Occipital lobe (tissue), 2 donors: ENCODE data around the gene PLEKHN1. TPM values are rescaled to one million over a fixed set of nuclear protein-coding genes. Genes with fewer than 3 reads are reported as not detected.
"Not testable (repeated sequence)": the region's sequence is repeated elsewhere in the genome, so short reads cannot be mapped to it uniquely, and the experiment has no call there.

Experiments
- DNase-seq: peaks from one replicate; lab custom pipeline; 2025; lab: John Stamatoyannopoulos, UW
- total RNA-seq: library from RNA; depleted of rRNA; stranded (reverse); fragments of >200 nt; gene quantifications from one replicate; pipeline ENCODE4 v1.2.3, GENCODE V29; 2014

PLEKHN1 gene
- total RNA-seq, 1 donor from 2014 or later = not detected

DNA sequence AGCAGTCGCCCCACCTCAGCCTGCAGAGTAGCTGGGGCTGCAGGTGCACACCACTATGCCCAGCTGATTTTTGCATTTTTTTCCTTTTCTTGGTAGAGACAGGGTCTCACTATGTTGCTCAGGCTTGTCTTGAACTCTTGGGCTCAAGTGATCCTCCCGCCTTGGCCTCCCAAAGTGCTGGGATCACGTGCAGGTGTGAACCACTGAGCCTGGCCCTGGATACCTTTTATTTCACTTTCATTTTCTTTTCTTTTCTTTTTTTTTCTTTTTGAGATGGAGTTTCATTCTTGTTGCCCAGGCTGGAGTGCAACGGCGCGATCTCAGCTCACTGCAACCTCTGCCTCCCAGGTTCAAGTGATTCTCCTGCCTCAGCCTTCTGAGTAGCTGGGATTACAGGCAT is 25.0 kb downstream of the PLEKHN1 start:
- not testable (repeated sequence) for DNase-seq

GRCh38 chr1:991895-992294 is 25.6 kb downstream of the PLEKHN1 start:
- DNase-seq = no peak

DNA sequence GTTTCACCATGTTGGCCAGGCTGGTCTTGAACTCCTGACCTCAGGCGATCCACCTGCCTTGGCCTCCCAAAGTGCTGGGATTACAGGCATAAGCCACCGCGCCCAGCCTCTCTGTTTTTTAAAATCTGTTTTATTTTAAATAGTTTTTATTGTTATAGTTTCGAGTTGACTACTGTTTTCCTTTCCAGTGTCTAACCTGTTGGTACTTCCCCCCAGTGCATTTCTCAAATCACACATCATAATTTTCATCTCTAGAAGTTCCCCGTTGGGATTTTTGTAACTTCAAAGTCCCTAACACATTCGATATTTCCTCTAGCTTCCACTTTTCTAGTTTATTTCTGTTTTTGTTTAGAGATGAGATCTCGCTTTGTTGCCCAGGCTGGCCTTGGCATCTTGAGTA is 26.1 kb downstream of the PLEKHN1 start:
- DNase-seq = no peak

DNA sequence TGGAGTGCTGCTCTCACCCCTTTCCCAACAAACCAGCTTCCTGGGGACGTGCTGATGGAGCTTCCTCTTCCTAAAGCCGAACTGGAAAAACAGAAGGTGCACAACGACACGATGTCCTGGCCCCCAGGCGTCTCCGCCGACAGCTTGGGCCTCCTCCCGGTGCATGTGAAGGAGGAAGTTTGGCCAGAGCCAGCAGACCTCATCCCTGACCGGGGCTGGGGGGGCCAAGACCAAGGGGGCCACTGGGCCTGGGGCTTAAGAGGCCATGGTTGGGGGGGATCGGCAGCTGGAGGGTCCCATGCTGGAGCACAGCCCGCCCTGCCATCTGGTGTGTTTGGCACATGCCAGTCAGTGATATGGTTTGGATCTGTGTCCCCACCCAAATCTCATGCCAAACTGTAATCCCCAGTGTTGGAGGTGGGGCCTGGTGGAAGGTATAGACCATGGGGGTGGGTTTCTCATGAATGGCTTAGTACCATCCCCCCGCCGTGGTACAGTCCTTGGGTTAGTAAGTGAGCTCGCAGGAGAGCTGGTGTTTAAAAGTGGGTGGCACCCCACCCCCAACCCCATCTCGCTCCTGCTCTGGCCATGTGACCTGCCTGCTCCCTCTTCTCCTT is 27.2 kb downstream of the PLEKHN1 start:
- no peak for DNase-seq

DNA sequence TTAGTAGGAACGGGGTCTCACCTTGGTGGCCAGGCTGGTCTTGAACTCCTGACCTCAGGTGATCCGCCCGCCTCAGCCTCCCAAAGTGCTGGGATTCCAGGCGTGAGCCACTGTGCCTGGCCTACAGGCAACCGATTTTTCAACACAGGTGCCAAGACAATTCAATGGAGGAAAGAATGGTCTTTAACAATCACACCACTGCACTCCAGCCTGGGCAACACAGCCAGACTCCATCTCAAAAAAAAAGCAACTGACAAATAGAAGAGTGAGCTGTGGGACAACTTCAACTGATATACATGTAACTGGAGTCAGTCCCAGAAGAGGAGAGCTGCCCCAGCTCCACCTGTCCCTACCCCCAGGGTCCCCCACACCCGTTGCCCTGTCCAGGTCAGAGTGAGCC is 28.3 kb downstream of the PLEKHN1 start:
- DNase-seq = not testable (repeated sequence)

DNA sequence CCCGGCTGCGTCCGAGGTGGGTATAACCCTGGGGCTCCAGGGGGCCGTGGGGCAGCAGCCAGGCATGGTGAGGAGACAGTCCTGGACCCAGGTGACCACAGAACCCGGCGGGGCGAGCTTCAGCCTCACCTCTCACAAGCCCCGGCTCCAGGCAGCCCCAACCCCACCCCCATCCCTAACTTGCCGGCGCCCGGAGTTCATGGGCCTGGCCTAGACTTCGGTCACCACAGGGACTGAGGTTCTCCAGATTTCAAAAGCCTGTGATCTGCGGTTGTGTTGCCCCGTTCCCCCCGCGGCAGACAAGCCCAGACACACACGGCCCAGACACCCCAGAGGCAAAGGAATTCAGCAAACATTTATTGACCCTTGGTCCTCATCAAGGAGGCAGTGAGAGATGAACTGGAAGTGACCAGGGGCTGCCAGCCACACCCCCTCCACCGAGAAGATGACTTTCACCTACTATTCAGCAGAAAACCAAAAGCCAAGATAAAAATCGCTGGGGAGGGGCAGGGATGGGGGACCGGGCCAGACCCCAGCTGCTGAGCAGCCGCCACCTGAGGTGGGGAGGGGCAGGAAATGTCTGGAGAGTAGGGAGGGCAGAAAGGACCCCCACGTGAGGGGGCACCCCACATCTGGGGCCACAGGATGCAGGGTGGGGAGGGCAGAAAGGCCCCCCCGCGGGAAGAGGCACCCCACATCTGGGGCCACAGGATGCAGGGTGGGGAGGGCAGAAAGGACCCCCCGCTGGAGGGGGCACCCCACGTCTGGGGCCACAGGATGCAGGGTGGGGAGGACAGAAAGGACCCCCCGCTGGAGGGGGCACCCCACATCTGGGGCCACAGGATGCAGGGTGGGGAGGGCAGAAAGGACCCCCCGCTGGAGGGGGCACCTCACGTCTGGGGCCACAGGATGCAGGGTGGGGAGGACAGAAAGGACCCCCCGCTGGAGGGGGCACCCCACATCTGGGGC is 29.7 kb downstream of the PLEKHN1 start:
- DNase-seq = no peak

- no peak for DNase-seq
These were observed 30.8 kb downstream of the PLEKHN1 start for GRCh38 chr1:996851-997712.

GRCh38 chr1:997713-997992 is 31.4 kb downstream of the PLEKHN1 start:
- no peak for DNase-seq

DNA sequence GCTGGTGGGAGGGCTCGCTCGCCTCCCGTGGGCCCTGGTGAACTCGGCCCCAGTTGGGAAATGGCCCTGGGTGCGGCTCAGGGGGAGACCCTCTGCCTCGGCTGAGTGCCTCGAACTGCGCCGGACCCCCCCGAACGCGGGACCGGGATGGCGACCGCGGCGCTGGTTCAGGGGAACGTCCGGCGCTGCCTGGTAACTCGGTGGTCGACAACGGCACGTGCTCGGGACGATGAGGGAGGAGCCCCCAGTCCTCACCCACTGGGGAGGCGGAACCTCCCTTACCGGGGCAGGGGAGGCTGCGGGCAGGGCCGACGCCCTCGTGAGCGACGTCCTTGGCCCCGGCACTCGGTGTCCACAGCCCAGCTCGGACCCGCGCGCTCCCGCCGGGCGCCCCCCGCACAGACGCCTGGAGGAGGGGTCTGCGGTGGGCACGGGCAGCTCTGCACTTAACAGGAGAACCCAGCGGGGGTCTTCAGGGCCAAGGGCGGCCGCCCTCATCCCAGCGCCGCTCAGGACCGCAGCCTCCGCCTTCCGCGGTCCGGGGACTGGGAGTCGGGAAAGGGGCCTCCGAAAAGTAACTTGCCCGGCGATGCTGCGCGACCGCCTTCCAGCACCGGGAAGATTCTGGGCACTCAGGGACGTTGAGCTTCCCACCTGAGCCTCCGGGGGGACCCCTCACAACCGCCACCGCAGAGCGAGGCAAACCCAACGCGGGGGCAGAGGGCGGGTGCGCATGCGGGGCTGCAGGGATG is 31.9 kb downstream of the PLEKHN1 start:
- no peak for DNase-seq

DNA sequence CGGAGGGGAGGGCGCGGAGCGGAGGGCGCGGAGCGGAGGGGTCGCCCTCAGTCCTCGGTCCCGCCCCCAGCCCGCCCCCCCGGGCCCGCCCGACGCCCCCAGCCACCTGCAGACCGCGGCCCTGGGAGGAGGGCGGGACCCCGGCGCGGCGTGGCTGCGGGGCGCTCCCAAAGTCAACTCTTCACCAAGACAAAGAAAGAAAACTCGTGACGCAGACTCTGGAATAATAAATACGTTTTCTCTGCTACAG is 32.4 kb downstream of the PLEKHN1 start:
- no peak for DNase-seq

- DNase-seq = no peak
These were observed 32.9 kb downstream of the PLEKHN1 start for GRCh38 chr1:998995-999724.

DNA sequence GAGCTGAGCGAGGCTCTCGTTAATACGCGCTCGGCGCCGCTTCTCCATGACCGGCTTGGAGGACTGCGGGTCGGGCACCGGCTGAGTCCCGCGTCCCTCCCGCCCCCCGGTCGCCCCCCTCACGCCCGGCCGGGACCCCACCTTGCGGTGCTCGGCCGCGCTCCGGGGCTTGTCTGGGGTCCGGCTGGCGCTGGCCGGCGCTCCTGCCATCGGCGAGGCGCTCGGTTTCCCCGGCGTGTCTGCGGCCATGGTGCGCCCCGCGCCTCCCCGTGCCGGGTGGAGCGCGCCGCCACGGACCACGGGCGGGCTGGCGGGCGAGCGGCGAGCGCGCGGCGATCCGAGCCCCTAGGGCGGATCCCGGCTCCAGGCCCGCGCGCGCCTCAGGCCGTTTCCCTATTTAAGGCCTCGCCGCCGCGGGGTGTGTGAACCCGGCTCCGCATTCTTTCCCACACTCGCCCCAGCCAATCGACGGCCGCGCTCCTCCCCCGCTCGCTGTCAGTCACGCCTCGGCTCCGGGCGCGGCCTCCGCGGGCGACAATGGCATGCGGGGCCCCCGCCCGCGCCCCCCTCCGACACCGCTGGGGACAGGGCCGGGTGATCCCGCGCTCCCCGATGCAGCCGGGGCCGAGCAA is 33.6 kb downstream of the PLEKHN1 start, which contains the start of gene HES4:
Gene HES4, minus strand, starts transcription at position 373 of the 632 bp plus-strand sequence. Its CDS starts 124 bp downstream, at position 249.
- DNase-seq = peak; percentile 58

- DNase-seq = peak; percentile 39
These were observed 34.2 kb downstream of the PLEKHN1 start for GRCh38 chr1:1000357-1001056.

DNA sequence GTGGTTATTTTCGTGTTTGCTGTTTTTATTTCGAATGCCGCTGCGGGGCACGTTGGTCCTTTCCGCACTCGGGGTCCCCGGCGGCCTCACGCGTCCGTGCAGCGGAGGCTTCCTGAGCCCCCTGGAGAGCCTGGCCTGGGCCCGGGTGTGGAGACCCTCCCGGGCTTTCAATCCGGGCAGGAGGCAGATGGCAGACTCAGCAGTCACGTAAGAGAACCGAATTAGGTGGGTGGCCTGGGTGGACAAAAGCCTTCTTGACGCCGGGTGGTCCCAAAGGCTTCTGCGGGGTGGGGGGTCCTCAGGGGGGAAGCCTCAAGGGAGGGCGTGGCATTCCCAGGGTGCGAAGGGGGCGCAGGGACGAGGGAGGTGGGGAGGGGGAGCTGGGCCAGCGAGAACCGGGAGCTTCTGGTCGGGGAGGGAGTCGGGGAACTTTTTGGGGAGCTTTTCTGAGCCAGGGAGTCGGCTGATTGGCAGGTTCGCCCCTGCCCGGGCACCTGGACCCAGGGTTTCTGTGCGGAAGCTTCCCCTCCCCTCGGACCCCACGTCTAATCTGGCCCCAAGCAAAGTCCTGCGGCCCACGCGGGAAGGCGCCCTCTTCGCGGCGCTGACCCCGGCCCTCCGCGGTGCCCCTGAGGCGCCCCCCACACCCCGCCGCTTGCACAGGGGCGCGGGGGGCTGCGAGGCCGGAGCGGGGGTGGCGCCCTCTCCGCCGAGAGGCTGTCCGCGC is 34.9 kb downstream of the PLEKHN1 start:
- DNase-seq = no peak

- no peak for DNase-seq
These were observed 37.5 kb downstream of the PLEKHN1 start for GRCh38 chr1:1003618-1004419.

DNA sequence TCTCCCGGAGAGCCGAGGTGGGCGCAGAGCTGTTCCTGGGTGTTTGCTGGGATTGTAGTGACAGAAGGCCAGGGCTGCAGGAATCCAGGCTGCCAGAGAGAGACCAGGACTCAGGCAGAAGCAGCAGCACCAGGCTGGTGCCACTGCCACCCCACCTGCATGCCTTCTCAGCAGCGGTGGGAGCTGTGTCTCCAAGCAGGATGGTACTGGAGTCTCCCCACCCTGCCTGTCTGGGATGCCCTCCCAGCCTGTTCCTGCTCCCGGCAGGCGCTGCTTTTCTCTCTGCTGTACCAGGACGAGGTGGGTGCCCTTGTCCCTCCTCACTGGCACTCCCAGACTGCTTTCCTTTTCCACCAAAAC is 38.1 kb downstream of the PLEKHN1 start:
- no peak for DNase-seq

DNA sequence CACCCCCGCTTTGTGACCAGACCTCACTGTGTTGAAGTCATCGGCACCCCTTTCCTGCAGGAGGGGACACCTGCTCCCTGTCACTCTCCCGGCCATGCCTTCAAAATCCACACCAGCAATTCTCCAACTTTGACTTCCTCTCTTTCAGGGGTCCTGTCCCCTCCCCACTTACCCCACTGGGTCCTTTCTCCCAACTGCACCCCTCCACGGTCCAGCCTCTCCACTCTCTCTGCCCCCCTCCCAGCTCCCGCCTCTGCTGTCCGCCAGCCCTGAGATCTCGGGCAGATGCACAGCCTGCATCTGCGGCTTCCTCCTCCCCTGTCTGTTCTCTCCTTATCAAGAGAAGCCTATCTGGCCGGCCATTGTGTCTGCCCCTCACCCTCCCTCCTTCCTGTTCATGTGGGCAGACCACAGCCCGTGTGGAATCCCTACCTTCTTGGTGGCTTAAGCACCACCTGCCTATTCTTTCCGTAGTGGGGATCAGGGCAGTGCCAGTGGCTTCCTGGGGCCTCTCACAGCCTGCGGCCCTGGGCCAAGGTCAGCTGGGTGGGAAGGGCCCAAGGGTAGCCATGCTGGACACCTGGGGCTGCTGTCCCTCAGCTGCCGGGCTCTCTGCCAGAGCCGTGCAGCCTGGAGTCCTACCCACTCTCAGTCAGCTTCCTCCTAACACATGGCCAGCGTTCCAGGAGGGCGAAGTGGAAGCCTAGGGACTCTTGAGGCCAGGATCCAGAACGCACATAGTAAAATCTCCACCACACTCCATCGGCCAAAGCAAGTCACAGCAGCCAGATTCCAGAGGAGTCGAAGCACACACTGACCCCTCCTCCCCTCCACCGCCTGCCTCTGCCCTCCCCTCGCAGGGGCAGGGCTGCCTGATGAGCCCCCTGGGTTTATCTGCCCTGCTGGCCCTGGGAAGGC is 38.8 kb downstream of the PLEKHN1 start:
- no peak for DNase-seq
